Osteoblast (primary cell): ENCODE measurements around the gene COL23A1. TPM values are rescaled to one million over a fixed set of nuclear protein-coding genes. Genes with fewer than 3 reads are reported as not detected.
"Not testable (repeated sequence)": the region's sequence is repeated elsewhere in the genome, so short reads cannot be mapped to it uniquely, and the experiment has no call there.

Experiments used
- DNase-seq: peaks from one replicate; pipeline ENCODE4 v3.0.0; 2011; ENCODE audit warnings: low spot score, mixed read lengths; ENCODE audit not compliant: insufficient read length; ENCODE audit errors: missing footprints
- H2AFZ ChIP-seq: 2 replicates; pipeline ENCODE4 v1.6.0; 2011; ENCODE audit warnings: mild to moderate bottlenecking, low read length
- H3K27ac ChIP-seq: 2 replicates; pipeline ENCODE4 v1.5.1; 2011; ENCODE audit warnings: mild to moderate bottlenecking, low read depth, low read length, moderate library complexity
- H3K27me3 ChIP-seq: 2 replicates; pipeline ENCODE4 v1.6.0; 2012; ENCODE audit warnings: mild to moderate bottlenecking, control low read depth, inconsistent platforms, low read length, moderate library complexity; ENCODE audit not compliant: insufficient read depth
- H3K36me3 ChIP-seq: 2 replicates; pipeline ENCODE4 v1.5.1; 2011; ENCODE audit warnings: mild to moderate bottlenecking, low read length, control low read depth, moderate library complexity; ENCODE audit not compliant: insufficient read depth
- H3K4me1 ChIP-seq: 2 replicates; pipeline ENCODE4 v1.5.1; 2011; ENCODE audit warnings: mild to moderate bottlenecking, low read length, control low read depth, moderate library complexity; ENCODE audit not compliant: insufficient read depth
- H3K4me2 ChIP-seq: 2 replicates; pipeline ENCODE4 v1.6.0; 2011; ENCODE audit warnings: mild to moderate bottlenecking, low read length; ENCODE audit not compliant: insufficient read depth
- H3K4me3 ChIP-seq: fragments of 200-600 bp; sonication (generic); 3 replicates; pipeline ENCODE4 v1.5.1; 2012; ENCODE audit warnings: mild to moderate bottlenecking, low read length, inconsistent platforms; ENCODE audit not compliant: insufficient read depth
- H3K79me2 ChIP-seq: 2 replicates; pipeline ENCODE4 v1.6.0; 2012; ENCODE audit warnings: mild to moderate bottlenecking, low read length, control low read depth, inconsistent platforms; ENCODE audit not compliant: insufficient read depth
- H3K9me3 ChIP-seq: 2 replicates; pipeline ENCODE4 v1.5.1; 2011; ENCODE audit warnings: low read depth, low read length, control low read depth
- H4K20me1 ChIP-seq: 2 replicates; pipeline ENCODE4 v1.6.0; 2012; ENCODE audit warnings: mild to moderate bottlenecking, low read length, control low read depth; ENCODE audit not compliant: insufficient read depth
- total RNA-seq: library from RNA; depleted of rRNA; stranded (reverse); fragments of >200 nt; gene quantifications from 2 replicates; pipeline ENCODE4 v1.2.3, GENCODE V29; 2012
- TF ChIP-seq, protein P1 (sequence below): IDR thresholded peaks from 2 replicates; pipeline ENCODE4 v1.5.1; 2011; ENCODE audit warnings: mild to moderate bottlenecking, low read depth, low read length, moderate library complexity; ENCODE audit errors: extremely low read depth

The COL23A1 gene
- total RNA-seq, 1 donor, result under 0.01 TPM

DNA sequence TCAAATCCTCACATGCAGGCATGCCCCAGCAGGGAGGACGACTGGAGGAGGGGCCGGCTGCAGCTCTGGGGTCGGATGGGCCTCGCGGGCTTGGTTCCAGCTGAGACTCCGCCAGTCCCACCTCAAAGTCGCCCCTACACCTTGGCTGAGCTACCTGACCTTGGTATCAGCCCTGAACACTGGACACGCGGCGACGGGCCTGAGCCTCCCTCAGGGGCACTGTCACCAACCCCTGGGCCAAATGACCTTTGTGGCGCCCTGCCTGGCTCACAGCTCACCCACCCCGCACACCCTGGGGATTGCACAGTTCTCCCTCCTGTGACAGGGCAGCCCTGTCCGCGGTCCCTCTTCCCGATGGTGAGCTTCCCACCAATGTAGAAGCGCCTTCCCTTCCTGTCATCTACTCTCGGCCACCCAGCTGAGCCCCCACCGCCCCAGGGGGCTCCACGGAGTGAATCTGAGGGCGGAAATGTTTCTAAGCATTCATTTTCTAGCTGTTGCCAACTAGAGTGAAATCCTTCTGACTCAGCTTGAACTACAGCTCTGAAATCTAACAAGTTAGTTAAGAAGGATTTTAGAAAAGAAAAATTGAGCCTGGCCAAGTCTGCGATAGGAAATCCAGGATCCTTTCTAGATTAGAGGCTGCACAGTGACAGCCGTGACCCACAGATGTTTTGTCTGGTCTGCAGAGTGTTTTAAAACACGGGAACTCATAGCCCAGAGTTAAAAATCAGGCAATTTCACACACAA lies 218.7 kb downstream of the COL23A1 start:
- Histone ChIP-seq H3K79me2 (no peaks in the 10 kb centered on the region), H3K4me2 (peak overlapping the region; percentile 18), H2AFZ (no peak overlapping the region), H3K9me3 (no peaks in the 10 kb centered on the region), H3K36me3 (no peaks in the 10 kb centered on the region), H3K4me3 (no peak overlapping the region), H3K27me3 (no peaks in the 10 kb centered on the region), H4K20me1 (no peaks in the 10 kb centered on the region), H3K4me1 (no peaks in the 10 kb centered on the region), H3K27ac (no peak overlapping the region)
- TF ChIP-seq, protein P1, sequence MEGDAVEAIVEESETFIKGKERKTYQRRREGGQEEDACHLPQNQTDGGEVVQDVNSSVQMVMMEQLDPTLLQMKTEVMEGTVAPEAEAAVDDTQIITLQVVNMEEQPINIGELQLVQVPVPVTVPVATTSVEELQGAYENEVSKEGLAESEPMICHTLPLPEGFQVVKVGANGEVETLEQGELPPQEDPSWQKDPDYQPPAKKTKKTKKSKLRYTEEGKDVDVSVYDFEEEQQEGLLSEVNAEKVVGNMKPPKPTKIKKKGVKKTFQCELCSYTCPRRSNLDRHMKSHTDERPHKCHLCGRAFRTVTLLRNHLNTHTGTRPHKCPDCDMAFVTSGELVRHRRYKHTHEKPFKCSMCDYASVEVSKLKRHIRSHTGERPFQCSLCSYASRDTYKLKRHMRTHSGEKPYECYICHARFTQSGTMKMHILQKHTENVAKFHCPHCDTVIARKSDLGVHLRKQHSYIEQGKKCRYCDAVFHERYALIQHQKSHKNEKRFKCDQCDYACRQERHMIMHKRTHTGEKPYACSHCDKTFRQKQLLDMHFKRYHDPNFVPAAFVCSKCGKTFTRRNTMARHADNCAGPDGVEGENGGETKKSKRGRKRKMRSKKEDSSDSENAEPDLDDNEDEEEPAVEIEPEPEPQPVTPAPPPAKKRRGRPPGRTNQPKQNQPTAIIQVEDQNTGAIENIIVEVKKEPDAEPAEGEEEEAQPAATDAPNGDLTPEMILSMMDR, result no peak
- peak; percentile 80 for DNase-seq

DNA sequence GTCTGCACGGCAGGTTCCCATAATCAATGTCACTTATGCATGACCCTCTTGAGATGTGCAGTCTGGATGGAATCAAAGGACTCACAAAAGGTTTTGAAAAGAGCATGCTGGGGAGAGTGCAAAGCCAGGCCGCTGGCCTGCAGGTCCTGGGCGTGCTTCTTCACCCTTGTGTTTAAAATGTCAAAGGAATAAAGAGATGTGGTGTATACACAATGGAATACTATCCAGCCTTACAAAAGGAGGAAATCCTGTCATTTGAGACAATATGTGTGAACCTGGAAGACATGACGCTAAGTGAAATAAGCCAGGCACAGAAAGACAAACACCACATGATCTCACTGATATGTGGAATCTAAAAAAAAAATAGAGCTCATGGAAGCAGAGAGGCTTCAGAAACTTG lies 220.1 kb downstream of the COL23A1 start:
- TF ChIP-seq, protein P1, result no peak
- no peaks in the 10 kb centered on the region for H3K27me3 ChIP-seq
- no peaks in the 10 kb centered on the region for H3K4me1 ChIP-seq
- no peak overlapping the region for H2AFZ ChIP-seq
- H3K27ac ChIP-seq, result no peak overlapping the region
- H3K36me3 ChIP-seq, result no peaks in the 10 kb centered on the region
- H3K4me2 ChIP-seq, result no peak overlapping the region
- DNase-seq, result peak; percentile 30
- H3K4me3 ChIP-seq, result no peak overlapping the region
- H4K20me1 ChIP-seq, result no peaks in the 10 kb centered on the region
- no peaks in the 10 kb centered on the region for H3K79me2 ChIP-seq
- H3K9me3 ChIP-seq, result no peaks in the 10 kb centered on the region

- H3K79me2 ChIP-seq, H3K27me3 ChIP-seq, H3K4me3 ChIP-seq, H3K9me3 ChIP-seq, H3K4me1 ChIP-seq, H3K27ac ChIP-seq, H2AFZ ChIP-seq, H3K36me3 ChIP-seq, H4K20me1 ChIP-seq, H3K4me2 ChIP-seq: not testable (repeated sequence)
- DNase-seq, result peak; percentile 55
Observed at GRCh38 chr5:178369469-178369868, 220.7 kb downstream of the COL23A1 start.

GRCh38 chr5:178368716-178369300 lies 221.4 kb downstream of the COL23A1 start:
- Histone ChIP-seq H3K27ac (no peak overlapping the region), H2AFZ (no peak overlapping the region), H3K36me3 (no peaks in the 10 kb centered on the region), H4K20me1 (no peaks in the 10 kb centered on the region), H3K9me3 (no peaks in the 10 kb centered on the region), H3K4me2 (no peak overlapping the region), H3K79me2 (no peaks in the 10 kb centered on the region), H3K4me3 (no peak overlapping the region), H3K4me1 (no peaks in the 10 kb centered on the region), H3K27me3 (no peaks in the 10 kb centered on the region)
- peak; percentile 4 for DNase-seq
- TF ChIP-seq, protein P1, result no peak
